Small intestine (tissue), 7 donors: ENCODE results near the gene GLCCI1. TPM values are rescaled to one million over a fixed set of nuclear protein-coding genes. Genes with fewer than 3 reads are reported as not detected.

Source experiments
- DNase-seq, 2 donors: peaks; one replicate each; pipeline versions ENCODE4 v3.0.0 to v3.0.0-alpha.2; 2013
- FAIRE-seq: peaks from 2 replicates; lab custom pipeline; 2012; peaks lifted over from hg19 to GRCh38; lab: Jason Lieb, UNC
- H3K27ac ChIP-seq, 3 donors: one replicate each; pipeline ENCODE4 v1.5.1; 2013; ENCODE audit warnings: low read length in 2 of 3, mild to moderate bottlenecking in 2 of 3, control low read depth in 1 of 3, inconsistent platforms in 1 of 3, low read depth in 1 of 3, moderate library complexity in 1 of 3
- H3K27me3 ChIP-seq, 3 donors: one replicate each; pipeline ENCODE4 v1.6.1; 2013; ENCODE audit warnings: low read length in 3 of 3, inconsistent platforms in 1 of 3; ENCODE audit not compliant: control insufficient read depth in 3 of 3, insufficient read depth in 3 of 3
- H3K36me3 ChIP-seq, 3 donors: one replicate each; pipeline ENCODE4 v1.6.1; 2013; ENCODE audit warnings: low read length in 3 of 3, inconsistent platforms in 1 of 3, low read depth in 1 of 3, mild to moderate bottlenecking in 1 of 3, moderate library complexity in 1 of 3; ENCODE audit not compliant: control insufficient read depth in 3 of 3, insufficient read depth in 2 of 3
- H3K4me1 ChIP-seq, 3 donors: one replicate each; pipeline ENCODE4 v1.6.1; 2013; ENCODE audit warnings: low read length in 2 of 3, inconsistent platforms in 1 of 3, low read depth in 1 of 3, mild to moderate bottlenecking in 1 of 3, moderate library complexity in 1 of 3; ENCODE audit not compliant: control insufficient read depth in 3 of 3, insufficient read depth in 2 of 3
- H3K4me3 ChIP-seq, 3 donors: one replicate each; pipeline ENCODE4 v1.5.1; 2013; ENCODE audit warnings: low read length in 3 of 3, control low read depth in 1 of 3, inconsistent platforms in 1 of 3, low read depth in 1 of 3, mild to moderate bottlenecking in 1 of 3, moderate library complexity in 1 of 3
- H3K9me3 ChIP-seq, 2 donors: one replicate each; pipeline ENCODE4 v1.6.1; 2013; ENCODE audit warnings: low read depth in 1 of 2, low read length in 1 of 2; ENCODE audit not compliant: control insufficient read depth in 2 of 2, insufficient read depth in 1 of 2
- WGBS, 3 donors: extraction: QIAGEN DNeasy Blood & Tissue Kit; methylation state at CpG; one replicate each; pipeline ENCODE4 v1.1.7; 2013; 5-methylcytosine and 5-hydroxymethylcytosine counted together
- polyA plus RNA-seq, 4 donors: library from polyadenylated mRNA; stranded (reverse) in 3 of 4; unstranded in 1 of 4; fragments of 200-250 nt in 3 of 4; fragments of 120-200 nt in 1 of 4; gene quantifications; one replicate each; pipeline versions ENCODE4 v1.2.1 to v1.2.3, GENCODE V29; 2013
- donor health status: healthy with polysubstance abuse.
- donor health status: control.
- donor health status: control.
- donor health status: Bipolar disorder and iron deficiency.
- donor health status: healthy.

GLCCI1 gene
- polyA plus RNA-seq, 4 donors = 2.7 to 11.6 (median 5.0) TPM

DNA sequence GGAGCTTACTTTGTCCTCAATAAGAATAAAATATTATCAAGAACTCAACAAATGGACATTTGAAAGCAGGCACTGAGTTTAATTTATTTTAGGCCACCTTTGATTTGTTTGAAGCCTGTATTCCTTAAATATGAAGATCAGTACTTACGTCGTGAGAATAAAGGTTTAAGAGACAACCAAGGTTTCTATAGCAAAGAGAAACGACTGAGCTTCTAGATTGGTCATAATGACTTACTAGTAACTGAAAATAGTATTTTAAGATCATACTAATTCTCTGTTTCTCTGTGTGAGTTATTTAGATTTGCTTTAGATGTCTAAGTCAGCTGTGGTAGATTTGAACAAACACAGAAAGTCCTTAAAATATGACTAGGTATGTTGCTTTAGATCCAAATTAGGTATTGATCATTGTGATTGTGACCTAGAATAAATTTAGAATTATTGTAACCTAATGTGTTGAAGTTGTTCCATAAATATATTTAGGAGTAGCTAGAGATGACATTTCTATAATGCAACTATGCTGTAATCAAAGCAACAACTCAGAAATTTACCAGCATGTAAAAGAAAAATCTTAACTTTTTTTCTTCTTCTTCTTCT lies 2.4 kb upstream of the GLCCI1 start:
- no peaks in the 10 kb centered on the region for H3K9me3 ChIP-seq
- FAIRE-seq (no peak), DNase-seq (no peak)
- WGBS, 3 donors = 45 to 67% (median 54%) methylated on average over 3 of the region's 3 CpGs
- no peak overlapping the region for H3K27ac ChIP-seq
- H3K4me3 ChIP-seq = no peak overlapping the region
- H3K27me3 ChIP-seq = no peaks in the 10 kb centered on the region
- no peaks in the 10 kb centered on the region for H3K36me3 ChIP-seq
- no peaks in the 10 kb centered on the region for H3K4me1 ChIP-seq

DNA sequence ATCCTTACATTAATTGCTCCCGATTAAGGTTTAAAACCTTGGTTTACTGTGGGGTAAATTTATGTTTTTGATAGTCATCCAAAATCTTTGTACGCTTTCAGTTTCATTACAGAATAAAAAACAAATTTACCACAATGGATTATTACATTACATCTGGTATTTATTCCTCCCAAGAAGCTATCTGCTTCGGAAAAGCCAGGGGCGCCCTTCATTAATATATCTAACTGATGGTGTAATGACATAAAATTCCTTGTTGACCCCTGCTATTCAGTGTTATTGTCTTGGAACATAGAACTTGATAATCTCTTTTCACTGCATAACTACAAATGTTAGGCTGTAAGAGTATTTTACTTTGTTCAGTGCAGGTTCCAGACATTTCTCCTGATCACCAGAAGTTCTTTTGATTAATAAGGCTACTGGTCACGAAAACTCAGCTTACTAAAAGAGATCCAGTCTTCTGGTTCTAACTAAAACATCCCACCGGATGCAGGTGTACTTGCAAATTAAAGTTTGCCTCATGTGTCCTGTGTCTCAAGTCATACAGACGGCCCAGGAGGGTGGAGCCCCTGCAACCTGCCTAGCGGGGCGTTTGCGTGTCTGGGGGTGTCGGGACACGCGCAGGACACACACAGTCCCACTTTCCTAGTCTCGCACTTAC lies 581 bp upstream of the GLCCI1 start:
- H3K36me3 ChIP-seq = no peaks in the 10 kb centered on the region
- H3K27ac ChIP-seq = peak overlapping the region; percentile 49 to 78 (median 74)
- FAIRE-seq (no peak), DNase-seq (peak in 1 of 2 donors; percentile 24)
- no peaks in the 10 kb centered on the region for H3K9me3 ChIP-seq
- H3K4me1 ChIP-seq = no peaks in the 10 kb centered on the region
- WGBS, 3 donors = 1 to 3% (median 1%) methylated on average over 14 of the region's 14 CpGs
- peak overlapping the region; percentile 3 to 97 (median 87) for H3K4me3 ChIP-seq
- no peaks in the 10 kb centered on the region for H3K27me3 ChIP-seq

DNA sequence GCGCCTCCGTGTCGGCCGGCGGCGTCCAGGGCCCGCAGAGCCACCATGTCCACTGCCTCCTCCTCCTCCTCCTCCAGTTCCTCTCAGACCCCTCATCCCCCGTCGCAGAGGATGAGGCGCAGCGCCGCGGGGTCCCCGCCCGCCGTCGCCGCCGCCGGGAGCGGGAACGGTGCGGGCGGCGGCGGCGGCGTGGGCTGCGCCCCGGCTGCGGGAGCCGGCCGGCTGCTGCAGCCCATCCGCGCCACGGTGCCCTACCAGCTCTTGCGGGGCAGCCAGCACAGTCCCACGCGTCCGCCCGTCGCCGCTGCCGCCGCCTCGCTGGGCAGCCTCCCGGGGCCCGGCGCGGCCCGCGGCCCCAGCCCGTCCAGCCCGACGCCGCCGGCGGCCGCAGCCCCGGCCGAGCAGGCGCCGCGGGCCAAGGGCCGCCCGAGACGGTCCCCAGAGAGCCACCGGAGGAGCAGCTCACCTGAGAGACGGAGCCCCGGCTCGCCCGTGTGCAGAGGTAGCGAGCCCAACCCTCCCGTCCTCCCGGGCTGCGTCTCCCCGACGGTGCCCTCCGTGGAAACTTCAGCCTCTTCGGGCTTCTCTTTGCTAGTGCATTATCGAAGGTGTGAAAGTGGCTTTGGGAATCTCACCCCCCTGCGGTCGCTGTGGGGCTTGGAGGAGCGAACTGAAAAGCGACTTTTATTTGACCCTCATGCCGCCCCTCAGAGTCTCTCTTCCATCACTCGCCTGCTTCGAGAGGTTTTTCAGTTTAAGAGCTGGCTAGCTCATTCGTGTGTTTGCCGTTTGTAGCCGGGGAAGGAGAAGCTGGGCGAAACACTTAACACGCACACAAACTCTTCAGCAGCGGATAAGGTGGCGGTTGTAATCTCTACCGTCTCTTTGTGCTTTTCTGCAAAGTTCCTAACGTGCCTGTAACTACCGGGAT lies 975 bp downstream of the GLCCI1 start:
- FAIRE-seq (no peak), DNase-seq (peak; percentile 53 to 72)
- H3K27me3 ChIP-seq = no peaks in the 10 kb centered on the region
- no peaks in the 10 kb centered on the region for H3K36me3 ChIP-seq
- no peaks in the 10 kb centered on the region for H3K9me3 ChIP-seq
- H3K4me1 ChIP-seq = no peaks in the 10 kb centered on the region
- peak overlapping the region; percentile 86 to 97 (median 87) for H3K4me3 ChIP-seq
- WGBS, 3 donors = 0 to 1% (median 0%) methylated on average over 57 to 98 of the region's 98 CpGs
- peak overlapping the region; percentile 79 to 99 (median 96) for H3K27ac ChIP-seq

DNA sequence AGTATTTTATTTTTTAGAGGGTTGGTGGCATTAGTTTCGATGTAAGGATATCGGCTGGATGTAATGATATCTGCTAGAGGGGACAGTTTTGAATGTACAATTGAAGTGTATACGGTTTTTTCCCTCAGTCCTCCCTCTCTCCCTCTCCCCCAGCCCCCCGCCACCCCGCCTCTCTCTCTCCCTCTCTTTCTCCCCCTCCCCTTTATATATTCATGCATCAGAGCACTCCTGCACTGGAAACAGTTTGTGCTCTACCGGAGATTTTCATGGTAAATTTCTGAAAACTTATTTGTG lies 1.6 kb downstream of the GLCCI1 start:
- FAIRE-seq (no peak), DNase-seq (no peak)
- WGBS, 3 donors = 0 to 2% (median 1%) methylated on average over 6 of the region's 6 CpGs
- H3K36me3 ChIP-seq = no peaks in the 10 kb centered on the region
- H3K27ac ChIP-seq = peak overlapping the region; percentile 63 to 96 (median 79)
- no peaks in the 10 kb centered on the region for H3K9me3 ChIP-seq
- no peaks in the 10 kb centered on the region for H3K27me3 ChIP-seq
- H3K4me1 ChIP-seq = no peaks in the 10 kb centered on the region
- H3K4me3 ChIP-seq = peak overlapping the region; percentile 86 to 97 (median 87)

DNA sequence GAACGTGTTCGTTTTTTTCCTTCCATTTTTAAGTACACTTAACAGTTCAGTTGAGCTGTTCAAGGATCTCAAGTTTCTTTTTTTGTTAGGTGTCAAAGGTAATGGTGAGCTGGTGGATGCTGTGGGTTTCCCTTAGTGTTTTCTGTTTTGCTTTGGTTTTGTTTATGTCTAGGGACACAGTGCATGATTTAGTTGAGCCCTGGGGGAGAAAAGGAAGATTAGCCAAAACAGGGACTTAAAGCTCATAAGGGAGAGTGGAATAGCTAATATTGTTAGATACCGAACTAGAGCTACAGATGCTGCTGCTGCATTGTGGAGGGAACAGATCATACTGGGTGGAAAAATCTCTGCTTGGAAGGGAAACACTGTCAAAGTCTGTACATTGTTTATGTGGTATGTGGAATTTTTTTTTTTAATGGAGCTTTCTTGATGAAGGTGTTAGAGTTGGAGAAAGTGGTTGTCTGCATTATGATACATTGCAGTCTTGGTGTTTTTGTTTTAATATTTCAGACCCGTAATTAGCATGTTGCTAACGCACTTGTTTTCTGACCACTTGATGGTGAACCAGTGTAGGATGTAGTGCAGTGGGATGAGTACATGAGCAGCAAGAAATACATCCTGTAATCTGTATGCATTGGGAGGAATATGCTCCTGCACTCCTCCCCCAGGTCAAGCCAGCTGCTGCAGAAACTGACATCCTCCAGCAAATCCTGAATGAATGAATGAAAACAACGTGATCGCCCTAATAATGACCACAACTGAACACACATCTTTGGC lies 2.1 kb downstream of the GLCCI1 start:
- no peak for FAIRE-seq
- H3K27ac ChIP-seq = peak overlapping the region in 2 of 3 donors; percentile 39 to 56

DNA sequence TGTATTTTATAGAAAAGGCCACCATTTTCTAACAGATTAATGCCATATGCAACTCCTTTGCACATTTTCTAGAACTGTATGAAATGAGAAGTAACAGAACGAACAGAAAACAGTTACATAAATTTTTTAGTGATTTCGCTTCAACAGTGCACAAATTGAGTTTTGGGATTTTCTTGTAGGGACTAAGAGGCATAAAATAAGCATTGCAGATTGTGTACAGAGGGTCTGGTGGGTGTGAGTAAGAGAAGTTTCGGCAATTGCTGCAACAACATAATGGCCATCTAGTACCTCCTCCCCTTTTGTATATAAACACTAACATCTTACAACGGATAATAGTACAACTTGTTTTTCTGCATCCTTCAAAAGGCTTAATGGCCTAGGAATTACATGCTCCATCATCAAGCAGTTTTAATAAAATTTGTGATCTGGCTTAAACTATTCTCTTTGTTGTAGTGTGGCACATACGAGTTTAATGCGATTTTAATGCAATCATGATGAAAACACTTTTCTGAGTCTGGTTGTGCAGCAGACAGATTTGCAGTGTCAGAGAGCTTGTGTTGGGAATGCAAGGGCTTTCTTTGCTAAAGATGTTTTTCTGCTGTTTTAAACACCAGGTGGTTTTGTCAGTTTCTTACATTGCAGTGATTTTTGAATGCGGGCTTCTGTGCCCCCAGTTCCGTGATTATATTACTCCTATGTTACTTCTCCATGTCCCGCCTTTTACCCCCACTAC lies 2.9 kb downstream of the GLCCI1 start:
- Histone ChIP-seq H3K4me3 (peak overlapping the region in 1 of 3 donors; percentile 87), H3K27ac (no peak overlapping the region), H3K36me3 (no peaks in the 10 kb centered on the region), H3K9me3 (no peaks in the 10 kb centered on the region), H3K4me1 (no peaks in the 10 kb centered on the region), H3K27me3 (no peaks in the 10 kb centered on the region)
- no peak for DNase-seq
- FAIRE-seq = no peak
- WGBS, 3 donors = 79 to 87% (median 81%) methylated on average over 9 of the region's 9 CpGs

More for the DNA sequence above, 2.1 kb downstream of the GLCCI1 start:
- peak overlapping the region; percentile 86 to 97 (median 87) for H3K4me3 ChIP-seq
- no peaks in the 10 kb centered on the region for H3K36me3 ChIP-seq
- H3K27me3 ChIP-seq = no peaks in the 10 kb centered on the region
- H3K4me1 ChIP-seq = no peaks in the 10 kb centered on the region
- no peaks in the 10 kb centered on the region for H3K9me3 ChIP-seq
- peak; percentile 21 to 23 for DNase-seq
- 20 to 27% (median 22%) methylated on average over 7 of the region's 7 CpGs for WGBS, 3 donors

DNA sequence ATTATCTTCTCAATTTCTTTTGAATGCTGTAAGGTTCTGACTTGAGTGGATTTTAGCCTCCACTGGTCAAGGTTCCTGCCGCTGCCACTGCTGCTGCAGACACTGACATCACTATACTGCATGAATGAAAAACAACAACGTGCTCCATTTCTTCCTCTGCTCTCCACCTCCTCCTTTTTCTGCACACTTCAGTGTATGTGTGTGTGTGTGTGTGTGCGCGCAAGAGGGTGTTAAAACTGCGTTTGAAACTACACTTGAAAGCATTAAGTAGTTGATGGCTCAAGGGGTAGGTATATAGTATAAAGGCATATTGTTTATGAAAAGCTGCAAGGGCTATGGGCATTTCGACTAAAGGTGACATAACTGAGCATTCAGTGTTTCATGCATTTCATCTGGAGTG lies 3.5 kb downstream of the GLCCI1 start:
- DNase-seq (no peak), FAIRE-seq (no peak)
- Histone ChIP-seq H3K4me3 (peak overlapping the region in 1 of 3 donors; percentile 9), H3K4me1 (no peaks in the 10 kb centered on the region), H3K27ac (no peak overlapping the region), H3K9me3 (no peaks in the 10 kb centered on the region), H3K27me3 (no peaks in the 10 kb centered on the region), H3K36me3 (no peaks in the 10 kb centered on the region)
- WGBS, 3 donors = 57 to 63% (median 62%) methylated on average over 6 of the region's 6 CpGs
